ENCODE data around the gene BFAR. TPM values are rescaled to one million over a fixed set of nuclear protein-coding genes. Genes with fewer than 3 reads are reported as not detected.

The BFAR gene
- total and polyA plus RNA-seq, 2 of the 8 experiments (the other 6 are each of a cell fraction or from before 2014, with no cell fraction given) = 56.9 to 78.2 TPM

GRCh38 chr16:14649816-14650215, 17.1 kb downstream of the BFAR start:
- no peak overlapping the region for H2BK120ac ChIP-seq (replicated peaks; ENCODE audit: low read depth, low read length)
- H3K9ac ChIP-seq (replicated peaks in 1 of 4; ENCODE audit: extremely low read depth in 1 of 4, low read depth in 3 of 4, low read length in 3 of 4) = no peak overlapping the region
- no peak overlapping the region for H2BK20ac ChIP-seq (ENCODE audit: low read length)
- CTCF ChIA-PET (ENCODE audit: partially characterized antibody) = interaction anchor here (0.6 kb wide), 1 partner anchor 9 kb away, joined by 5 read pairs; no protein-coding TSS in a partner anchor
- no peak overlapping the region for H2AFZ ChIP-seq (ENCODE audit: low read length)
- H3K4me2 ChIP-seq (ENCODE audit: insufficient read depth in 1 of 2, low read depth in 2 of 2, low read length in 2 of 2) = no peak overlapping the region
- no peak overlapping the region for H2BK12ac ChIP-seq (ENCODE audit: low read depth, low read length)
- peaks cover 29 to 88% (median 55%) of the 10 kb centered on the region in 4 experiments for H3K36me3 ChIP-seq (ENCODE audit: control insufficient read depth in 2 of 4, insufficient read depth in 4 of 4, low read length in 3 of 4)
- H3K18ac ChIP-seq (ENCODE audit: extremely low read depth, low read length) = no peak overlapping the region
- no peak overlapping the region for H3K56ac ChIP-seq (replicated peaks; ENCODE audit: insufficient read length, low read depth, low read length)
- no peaks in the 10 kb centered on the region for H3K23me2 ChIP-seq (ENCODE audit: low read depth, low read length)
- H3K27ac ChIP-seq (ENCODE audit: low read depth, low read length) = no peak overlapping the region
- H4K5ac ChIP-seq (ENCODE audit: insufficient read length, low read depth, low read length) = no peak overlapping the region
- TF ChIP-seq RFX5 (IDR thresholded peaks at IDR 0.05; ENCODE audit: borderline replicate concordance, low read depth, low read length) = no peak
- TF ChIP-seq EZH2 (IDR thresholded peaks at IDR 0.05; ENCODE audit: low read depth, low read length, severe bottlenecking) = no peak
- TF ChIP-seq BACH1 (IDR thresholded peaks at IDR 0.05; ENCODE audit: low read length) = no peak
- no peak for TF ChIP-seq HDAC2 (IDR thresholded peaks at IDR 0.05; ENCODE audit: borderline replicate concordance in 1 of 2, low read depth in 2 of 2, low read length in 2 of 2)
- no peak for TF ChIP-seq TAF7 (optimal IDR thresholded peaks at IDR 0.05; ENCODE audit: borderline replicate concordance, low read depth, low read length)
- TF ChIP-seq JUN (IDR thresholded peaks at IDR 0.05; ENCODE audit: low read depth, low read length) = no peak
- TF ChIP-seq SIN3A (conservative IDR thresholded peaks at IDR 0.05 in 1 of 2, IDR thresholded peaks at IDR 0.05 in 1 of 2; ENCODE audit: low read depth in 1 of 2, low read length in 2 of 2) = no peak
- TF ChIP-seq POLR2A (IDR thresholded peaks at IDR 0.05; ENCODE audit: control extremely low read depth in 1 of 2, low read depth in 2 of 2, low read length in 2 of 2) = no peak
- no peak for TF ChIP-seq CBX8 (IDR thresholded peaks at IDR 0.05; ENCODE audit: borderline replicate concordance, low read depth, low read length)
- no peak for TF ChIP-seq SP1 (IDR thresholded peaks at IDR 0.05; ENCODE audit: low read depth, low read length)
- no peak for TF ChIP-seq KDM4A (IDR thresholded peaks at IDR 0.05; ENCODE audit: low read depth, low read length, severe bottlenecking)
- H4K91ac ChIP-seq (replicated peaks; ENCODE audit: insufficient read length, low read length) = no peak overlapping the region
- no peak for DNase-seq (ENCODE audit: low read depth in 1 of 2, low spot score in 2 of 2)
- no peak overlapping the region for H3K14ac ChIP-seq (ENCODE audit: insufficient read length)
- no peak overlapping the region for H3K4me3 ChIP-seq (ENCODE audit: extremely low read depth in 1 of 4, insufficient read depth in 2 of 4, low read depth in 3 of 4, low read length in 4 of 4)
- H3K9me3 ChIP-seq (ENCODE audit: insufficient read depth in 2 of 2, low read depth in 1 of 2, low read length in 1 of 2) = no peaks in the 10 kb centered on the region
- no peak overlapping the region for H3K23ac ChIP-seq (ENCODE audit: insufficient read length)
- no peaks in the 10 kb centered on the region for H3K4me1 ChIP-seq (replicated peaks in 1 of 4; ENCODE audit: control insufficient read depth in 3 of 4, insufficient read depth in 4 of 4, low read length in 3 of 4)
- H2AK5ac ChIP-seq (ENCODE audit: low read depth, low read length) = no peak overlapping the region
- WGBS, 2 experiments (ENCODE audit: extremely low coverage in 1 of 2, insufficient coverage in 1 of 2, insufficient read length in 1 of 2, insufficient replicate concordance in 2 of 2, low coverage in 1 of 2, low lambda C conversion rate in 2 of 2, missing lambda C conversion rate in 1 of 2) = 95% methylated on average over 10 of the region's 10 CpGs; no CpG with 5 or more reads in 1 of the 2 experiments
- peaks cover 0 to 1% of the 10 kb centered on the region in 2 experiments for H4K20me1 ChIP-seq (replicated peaks in 1 of 2; ENCODE audit: control insufficient read depth in 1 of 2, insufficient read depth in 2 of 2, low read length in 2 of 2)
- no peak overlapping the region for H2BK15ac ChIP-seq (ENCODE audit: low read length)
- H3K79me1 ChIP-seq (ENCODE audit: low read depth, low read length) = no peaks in the 10 kb centered on the region
- H3K27me3 ChIP-seq (replicated peaks in 1 of 4; ENCODE audit: control insufficient read depth in 3 of 4, extremely low read depth in 1 of 4, insufficient read depth in 3 of 4, low read length in 3 of 4) = no peaks in the 10 kb centered on the region
- FAIRE-seq = no peak
- H3K79me2 ChIP-seq (ENCODE audit: control insufficient read depth in 1 of 2, insufficient read depth in 2 of 2, low read length in 2 of 2) = peaks cover 0 to 9% of the 10 kb centered on the region in 2 experiments; a peak in 2 of 4 replicates
- POLR2A ChIA-PET (ENCODE audit: partially characterized antibody) = interaction anchor here (1.3 to 2.7 kb wide), 4 partner anchors 9 to 50 kb away, joined by 4 to 18 read pairs (median 5); no protein-coding TSS in a partner anchor
- H4K8ac ChIP-seq (ENCODE audit: extremely low read depth, insufficient read depth, low read length) = no peak overlapping the region
- no peak overlapping the region for H3K4ac ChIP-seq (replicated peaks; ENCODE audit: insufficient read length, low read depth, low read length)
- H2BK5ac ChIP-seq (ENCODE audit: low read depth, low read length) = no peak overlapping the region
